SK-N-SH (cell line): ENCODE results near the gene USP31. TPM values are rescaled to one million over a fixed set of nuclear protein-coding genes. Genes with fewer than 3 reads are reported as not detected.
A peak's percentile ranks its signal among the peaks of the same experiment; 100 is the strongest.

Experiments used
- CTCF ChIA-PET: fragments of 300-600, 350-600 bp; formaldehyde crosslinking; extraction: SDS; loops from one replicate; lab custom pipeline; 2021; lab: Yijun Ruan, JAX
- POLR2A ChIA-PET: fragments of 350-600 bp; sonication (Branson Sonifier 250); formaldehyde crosslinking; extraction: SDS; loops from one replicate; lab custom pipeline; 2020; ENCODE audit warnings: antibody characterized with exemption, inconsistent platforms; lab: Yijun Ruan, JAX
- DNase-seq: peaks from one replicate; pipeline ENCODE4 v3.0.0; 2012
- H2AFZ ChIP-seq: fragments of 200-600 bp; sonication (generic); 2 replicates; pipeline ENCODE4 v1.8.1; 2016; ENCODE audit warnings: antibody characterized with exemption, mild to moderate bottlenecking, low read depth
- H3F3A ChIP-seq: fragments of 200-600 bp; sonication (generic); replicated peaks from 2 replicates; pipeline ENCODE3; 2016; ENCODE audit warnings: antibody characterized with exemption, mild to moderate bottlenecking; ENCODE audit not compliant: insufficient read depth
- H3K27ac ChIP-seq, 2 experiments: fragments of 200-500 bp in 1 of 2; fragments of 200-600 bp in 1 of 2; sonication (Bioruptor generic) in 1 of 2; sonication (generic), shearing (Covaris generic) in 1 of 2; 2 replicates each; pipeline versions ENCODE4 v1.5.1 to v1.6.1; 2014 to 2016; ENCODE audit warnings: low read depth in 2 of 2, inconsistent platforms in 1 of 2, low read length in 1 of 2, mild to moderate bottlenecking in 1 of 2, mixed read lengths in 1 of 2
- H3K27me3 ChIP-seq: fragments of 200-600 bp; sonication (generic), shearing (Covaris generic); 2 replicates; pipeline ENCODE4 v1.6.1; 2016; ENCODE audit warnings: mixed run types; ENCODE audit not compliant: insufficient read depth
- H3K36me3 ChIP-seq, 2 experiments: fragments of 200-500 bp in 1 of 2; fragments of 200-600 bp in 1 of 2; sonication (Bioruptor generic) in 1 of 2; sonication (generic) in 1 of 2; replicated peaks in 1 of 2; 2 replicates each; pipeline versions ENCODE3 to v1.5.1; 2014 to 2016; ENCODE audit warnings: low read length in 1 of 2, mild to moderate bottlenecking in 1 of 2; ENCODE audit not compliant: insufficient read depth in 2 of 2, control insufficient read depth in 1 of 2
- H3K4me1 ChIP-seq, 2 experiments: fragments of 200-500 bp in 1 of 2; fragments of 200-600 bp in 1 of 2; sonication (Bioruptor generic) in 1 of 2; sonication (generic), shearing (Covaris generic) in 1 of 2; 2 replicates each; pipeline versions ENCODE4 v1.5.1 to v1.6.1; 2014 to 2016; ENCODE audit warnings: low read depth in 1 of 2, low read length in 1 of 2, mixed run types in 1 of 2; ENCODE audit not compliant: insufficient read depth in 2 of 2, control insufficient read depth in 1 of 2
- H3K4me2 ChIP-seq: fragments of 200-600 bp; sonication (generic), shearing (Covaris generic); 2 replicates; pipeline ENCODE4 v1.6.1; 2017; ENCODE audit warnings: mixed run types
- H3K4me3 ChIP-seq, 2 experiments: fragments of 200-500 bp in 1 of 2; fragments of 200-600 bp in 1 of 2; sonication (Bioruptor generic) in 1 of 2; sonication (generic), shearing (Covaris generic) in 1 of 2; 2 replicates each; pipeline versions ENCODE4 v1.5.1 to v1.8.1; 2014 to 2016; ENCODE audit warnings: low read depth in 2 of 2, inconsistent platforms in 1 of 2, low read length in 1 of 2, mild to moderate bottlenecking in 1 of 2, mixed read lengths in 1 of 2, moderate library complexity in 1 of 2
- H3K79me2 ChIP-seq: fragments of 200-600 bp; sonication (generic); 2 replicates; pipeline ENCODE4 v1.8.1; 2017; ENCODE audit warnings: mild to moderate bottlenecking; ENCODE audit not compliant: insufficient read depth
- H3K9ac ChIP-seq: fragments of 200-600 bp; sonication (generic); 2 replicates; pipeline ENCODE4 v1.6.1; 2017; ENCODE audit warnings: mixed run types
- H3K9me2 ChIP-seq: fragments of 200-600 bp; sonication (generic); 2 replicates; pipeline ENCODE4 v1.6.1; 2017; ENCODE audit warnings: mixed run types
- H3K9me3 ChIP-seq: fragments of 200-600 bp; sonication (generic); 2 replicates; pipeline ENCODE4 v1.6.1; 2017; ENCODE audit warnings: mixed run types, mild to moderate bottlenecking, moderate library complexity
- H4K20me1 ChIP-seq: fragments of 200-600 bp; sonication (generic); 2 replicates; pipeline ENCODE4 v1.6.1; 2017; ENCODE audit warnings: mild to moderate bottlenecking, mixed run types; ENCODE audit not compliant: insufficient read depth
- CTCF ChIP-seq: fragments of 200-600 bp; sonication (generic); IDR thresholded peaks from 2 replicates; pipeline ENCODE4 v1.6.1; 2017; ENCODE audit warnings: antibody characterized with exemption, mild to moderate bottlenecking, moderate library complexity
- EP300 ChIP-seq, 2 experiments: IDR thresholded peaks; 2 replicates each; pipeline versions ENCODE4 v1.4.0 to v1.6.1; 2012; ENCODE audit warnings: borderline replicate concordance in 1 of 2, low read depth in 1 of 2, low read length in 1 of 2
- EZH2phosphoT487 ChIP-seq: fragments of 200-600 bp; sonication (generic); IDR thresholded peaks from 2 replicates; pipeline ENCODE4 v1.6.1; 2017; ENCODE audit warnings: low read depth, mixed run types, mild to moderate bottlenecking, antibody characterized with exemption, moderate library complexity, borderline replicate concordance
- GABPA ChIP-seq: IDR thresholded peaks from 2 replicates; pipeline ENCODE4 v1.4.0; 2012; ENCODE audit warnings: low read depth, mild to moderate bottlenecking
- IRF3 ChIP-seq: fragments of 150-350 bp; IDR thresholded peaks from 2 replicates; pipeline ENCODE4 v1.6.1; 2016; ENCODE audit warnings: mild to moderate bottlenecking, low read depth, low read length
- MAX ChIP-seq: IDR thresholded peaks from 2 replicates; pipeline ENCODE4 v1.4.0; 2012; ENCODE audit warnings: low read depth
- NFIC ChIP-seq: IDR thresholded peaks from 2 replicates; pipeline ENCODE4 v1.4.0; 2012; ENCODE audit warnings: borderline replicate concordance
- NRF1 ChIP-seq: IDR thresholded peaks from 2 replicates; pipeline ENCODE4 v1.6.1; 2012; ENCODE audit warnings: low read depth, mild to moderate bottlenecking, low read length
- PBX3 ChIP-seq: IDR thresholded peaks from 2 replicates; pipeline ENCODE4; 2012
- POLR2AphosphoS5 ChIP-seq: IDR thresholded peaks from 2 replicates; pipeline ENCODE4 v1.6.1; 2012; ENCODE audit warnings: low read depth, low read length
- RAD21 ChIP-seq: IDR thresholded peaks from 2 replicates; pipeline ENCODE4 v1.6.1; 2012; ENCODE audit warnings: mild to moderate bottlenecking, low read length
- RCOR1 ChIP-seq: fragments of 150-350 bp; IDR thresholded peaks from 2 replicates; pipeline ENCODE4 v1.6.1; 2017; ENCODE audit warnings: antibody characterized with exemption, low read length
- RXRA ChIP-seq: IDR thresholded peaks from 2 replicates; pipeline ENCODE4 v1.4.0; 2012; ENCODE audit warnings: low read depth, mild to moderate bottlenecking, borderline replicate concordance
- SIN3A ChIP-seq: IDR thresholded peaks from 2 replicates; pipeline ENCODE4 v1.6.1; 2012; ENCODE audit warnings: low read depth, mild to moderate bottlenecking, low read length, moderate library complexity, borderline replicate concordance
- TCF12 ChIP-seq: IDR thresholded peaks from 2 replicates; pipeline ENCODE4 v1.4.0; 2012
- TEAD4 ChIP-seq: IDR thresholded peaks from 2 replicates; pipeline ENCODE4 v1.4.0; 2012; ENCODE audit warnings: mild to moderate bottlenecking, borderline replicate concordance; ENCODE audit not compliant: insufficient read depth
- ZBTB33 ChIP-seq: IDR thresholded peaks from 2 replicates; pipeline ENCODE4 v1.4.0; 2012; ENCODE audit warnings: low read depth, borderline replicate concordance
- WGBS: methylation state at CpG from one replicate; pipeline ENCODE4 v1.1.6; 2017; ENCODE audit warnings: low lambda C conversion rate; 5-methylcytosine and 5-hydroxymethylcytosine counted together
- polyA plus RNA-seq, 3 experiments: library from polyadenylated mRNA; depleted of rRNA; stranded (reverse); fragments of >200 nt; gene quantifications; 2 replicates each; pipeline ENCODE4 v1.2.3, GENCODE V29; 2012

USP31 gene
- polyA plus RNA-seq, 1 of the 3 experiments (the other 2 are of a cell fraction) = 3.2 TPM

GRCh38 chr16:23025692-23026307, 123.5 kb downstream of the USP31 start (continued):
- no peak for TF ChIP-seq ZBTB33
- TF ChIP-seq PBX3 = peak; percentile 41; the same call in 1 of the 2 replicates
- no peak for TF ChIP-seq RXRA
- TF ChIP-seq EP300 (IDR thresholded peaks at IDR 0.05; ENCODE audit: borderline replicate concordance in 1 of 2, low read depth in 1 of 2, low read length in 1 of 2) = peak in 1 of 2 experiments; percentile 97; a peak in 2 of 4 replicates
- TF ChIP-seq TEAD4 = peak; percentile 61; the same call in 1 of the 2 replicates
- no peak for TF ChIP-seq NRF1
- no peak for TF ChIP-seq IRF3
- TF ChIP-seq, all 33 proteins: peak for 11

GRCh38 chr16:23024044-23024443, 125.2 kb downstream of the USP31 start:
- ChIA-PET POLR2A (no interaction called here), CTCF (interaction anchor here (1.0 to 1.5 kb wide), 4 partner anchors 8 to 125 kb away, joined by 3 to 4 read pairs (median 4); no protein-coding TSS in a partner anchor)
- H3K27ac ChIP-seq = no peak overlapping the region
- no peaks in the 10 kb centered on the region for H3F3A ChIP-seq
- no peaks in the 10 kb centered on the region for H4K20me1 ChIP-seq
- H3K9me3 ChIP-seq = no peaks in the 10 kb centered on the region
- no peaks in the 10 kb centered on the region for H3K9me2 ChIP-seq
- WGBS = 36% methylated on average over 4 of the region's 4 CpGs
- H2AFZ ChIP-seq = no peak overlapping the region
- no peaks in the 10 kb centered on the region for H3K27me3 ChIP-seq
- no peaks in the 10 kb centered on the region for H3K79me2 ChIP-seq
- no peak overlapping the region for H3K4me2 ChIP-seq
- peaks cover 0 to 17% of the 10 kb centered on the region in 2 experiments; a peak in 1 of 4 replicates for H3K4me1 ChIP-seq
- H3K9ac ChIP-seq = no peak overlapping the region
- no peaks in the 10 kb centered on the region for H3K36me3 ChIP-seq
- DNase-seq = no peak
- no peak overlapping the region for H3K4me3 ChIP-seq
- TF ChIP-seq TCF12 (no peak), GABPA (no peak), SIN3A (no peak), NRF1 (no peak), PBX3 (no peak), POLR2AphosphoS5 (no peak), EZH2phosphoT487 (no peak), ZBTB33 (no peak), MAX (no peak), CTCF (no peak), RAD21 (no peak), NFIC (no peak), RCOR1 (no peak)
